PC-3 (cell line): ENCODE measurements around the gene VEGFB.

ENCODE experiments used
- CTCF ChIP-seq: fragments of 300-600 bp; sonication (generic); conservative IDR thresholded peaks from 2 replicates; pipeline ENCODE4 v1.5.1; 2017; ENCODE audit warnings: antibody characterized with exemption, low read depth, mild to moderate bottlenecking, low read length
- EZH2 ChIP-seq: fragments of 300-600 bp; sonication (generic); IDR thresholded peaks from one replicate; pipeline ENCODE4 v1.6.1; 2017; ENCODE audit warnings: antibody characterized with exemption, mild to moderate bottlenecking, low read length; ENCODE audit not compliant: unreplicated experiment
- EZH2phosphoT487 ChIP-seq: fragments of 300-600 bp; sonication (generic); IDR thresholded peaks from 2 replicates; pipeline ENCODE4 v1.6.1; 2018; ENCODE audit warnings: mild to moderate bottlenecking, antibody characterized with exemption, low read length, borderline replicate concordance

- no peak for TF ChIP-seq CTCF
- no peak for TF ChIP-seq EZH2
- TF ChIP-seq EZH2phosphoT487, result no peak
Measured at GRCh38 chr11:64283092-64283491, 48.7 kb downstream of the VEGFB start.
